Liver (tissue), 9 donors: Measurements from ENCODE around the gene PRXL2C. TPM values are rescaled to one million over a fixed set of nuclear protein-coding genes. Genes with fewer than 3 reads are reported as not detected.
A peak's percentile ranks its signal among the peaks of the same experiment; 100 is the strongest.

Source experiments
- DNase-seq: peaks from one replicate; pipeline ENCODE4 v3.0.0-alpha.2; 2017; ENCODE audit warnings: low spot score
- H3K27ac ChIP-seq, 2 donors: one replicate each; pipeline ENCODE4 v1.7.0; 2013; ENCODE audit warnings: inconsistent platforms in 2 of 2, low read length in 2 of 2, control low read depth in 1 of 2, low read depth in 1 of 2, mild to moderate bottlenecking in 1 of 2
- H3K27me3 ChIP-seq, 4 donors: one replicate each; pipeline versions ENCODE4 v1.6.1 to v1.7.0; 2013; ENCODE audit warnings: low read length in 3 of 4, inconsistent platforms in 1 of 4, mild to moderate bottlenecking in 1 of 4, moderate library complexity in 1 of 4; ENCODE audit not compliant: control insufficient read depth in 4 of 4, insufficient read depth in 4 of 4
- H3K36me3 ChIP-seq, 4 donors: one replicate each; pipeline versions ENCODE4 v1.6.1 to v1.7.0; 2013; ENCODE audit warnings: low read length in 3 of 4, mild to moderate bottlenecking in 3 of 4, low read depth in 1 of 4, moderate library complexity in 1 of 4; ENCODE audit not compliant: control insufficient read depth in 4 of 4, insufficient read depth in 3 of 4
- H3K4me1 ChIP-seq, 4 donors: one replicate each; pipeline versions ENCODE4 v1.6.1 to v1.7.0; 2013; ENCODE audit warnings: low read length in 3 of 4, mild to moderate bottlenecking in 3 of 4, moderate library complexity in 1 of 4; ENCODE audit not compliant: control insufficient read depth in 4 of 4, insufficient read depth in 4 of 4
- H3K4me3 ChIP-seq, 3 donors: one replicate each; pipeline versions ENCODE4 v1.6.1 to v1.7.0; 2013; ENCODE audit warnings: low read length in 3 of 3, control low read depth in 1 of 3, low read depth in 1 of 3, mild to moderate bottlenecking in 1 of 3
- H3K9ac ChIP-seq, 2 donors: one replicate each; pipeline ENCODE4 v1.7.0; 2013; ENCODE audit warnings: low read length in 2 of 2, mild to moderate bottlenecking in 2 of 2, moderate library complexity in 2 of 2, control low read depth in 1 of 2, low read depth in 1 of 2
- H3K9me3 ChIP-seq, 4 donors: one replicate each; pipeline versions ENCODE4 v1.6.1 to v1.7.0; 2013; ENCODE audit warnings: low read length in 3 of 4; ENCODE audit not compliant: control insufficient read depth in 4 of 4
- CTCF ChIP-seq: fragments of 150-350 bp; IDR thresholded peaks from 2 replicates; pipeline ENCODE4 v1.5.1; 2017; ENCODE audit warnings: improper control_type of control experiment, low read depth, low read length; ENCODE audit not compliant: missing input control
- EGR1 ChIP-seq, 2 donors: IDR thresholded peaks; 2 replicates each; pipeline ENCODE4 v1.6.1; 2016 to 2018; ENCODE audit warnings: antibody characterized with exemption in 2 of 2, low read depth in 2 of 2
- FOXA1 ChIP-seq: IDR thresholded peaks from 2 replicates; pipeline ENCODE4 v1.6.1; 2016; ENCODE audit warnings: antibody characterized with exemption
- FOXA2 ChIP-seq: IDR thresholded peaks from 2 replicates; pipeline ENCODE4 v1.6.1; 2016; ENCODE audit warnings: antibody characterized with exemption
- GABPA ChIP-seq, 2 donors: IDR thresholded peaks in 1 of 2; conservative IDR thresholded peaks in 1 of 2; 2 replicates each; pipeline ENCODE4 v1.6.1; 2016; ENCODE audit warnings: antibody characterized with exemption in 2 of 2, mild to moderate bottlenecking in 1 of 2, moderate library complexity in 1 of 2
- HNF4A ChIP-seq, 2 donors: conservative IDR thresholded peaks; 2 replicates each; pipeline ENCODE4 v1.6.1; 2016; ENCODE audit warnings: antibody characterized with exemption in 2 of 2, mild to moderate bottlenecking in 2 of 2
- HNF4G ChIP-seq: IDR thresholded peaks from 2 replicates; pipeline ENCODE4 v1.6.1; 2016; ENCODE audit warnings: antibody characterized with exemption
- JUND ChIP-seq, 2 donors: IDR thresholded peaks; 2 replicates each; pipeline ENCODE4 v1.6.1; 2016; ENCODE audit warnings: antibody characterized with exemption in 2 of 2
- MAX ChIP-seq: IDR thresholded peaks from 2 replicates; pipeline ENCODE4 v1.6.1; 2016; ENCODE audit warnings: antibody characterized with exemption
- NR2F2 ChIP-seq: IDR thresholded peaks from 2 replicates; pipeline ENCODE4 v1.6.1; 2016; ENCODE audit warnings: antibody characterized with exemption
- RAD21 ChIP-seq, 2 donors: IDR thresholded peaks; 2 replicates each; pipeline ENCODE4 v1.6.1; 2016; ENCODE audit warnings: antibody characterized with exemption in 2 of 2, mild to moderate bottlenecking in 2 of 2
- RXRA ChIP-seq, 2 donors: IDR thresholded peaks; 2 replicates each; pipeline ENCODE4 v1.6.1; 2017 to 2018; ENCODE audit warnings: antibody characterized with exemption in 2 of 2, mild to moderate bottlenecking in 1 of 2
- SP1 ChIP-seq: IDR thresholded peaks from 2 replicates; pipeline ENCODE4 v1.6.1; 2018; ENCODE audit warnings: antibody characterized with exemption, mild to moderate bottlenecking
- TAF1 ChIP-seq: conservative IDR thresholded peaks from 2 replicates; pipeline ENCODE4 v1.6.1; 2016; ENCODE audit warnings: antibody characterized with exemption, mild to moderate bottlenecking
- YY1 ChIP-seq: IDR thresholded peaks from 2 replicates; pipeline ENCODE4 v1.6.1; 2016; ENCODE audit warnings: antibody characterized with exemption, mild to moderate bottlenecking
- WGBS: extraction: QIAGEN DNeasy Blood & Tissue Kit; methylation state at CpG from one replicate; pipeline ENCODE4 v1.1.7; 2013; 5-methylcytosine and 5-hydroxymethylcytosine counted together
- polyA plus RNA-seq, 2 donors: library from polyadenylated mRNA; stranded (reverse) in 1 of 2; unstranded in 1 of 2; fragments of 200-250 nt in 1 of 2; fragments of >200 nt in 1 of 2; fragmentation: Nextera tagmentation in 1 of 2; extraction: Ambion mirVana in 1 of 2; gene quantifications; one replicate each; pipeline versions ENCODE4 v1.2.1 to v1.2.3, GENCODE V29; 2013 to 2015
- total RNA-seq, 2 donors: library from RNA; depleted of rRNA; stranded (reverse); fragments of >200 nt; gene quantifications; one replicate each; pipeline ENCODE4 v1.2.3, GENCODE V29; 2014
- TF ChIP-seq, protein P1 (sequence below): IDR thresholded peaks from 2 replicates; pipeline ENCODE4 v1.6.1; 2016; ENCODE audit warnings: antibody characterized with exemption, mild to moderate bottlenecking
- TF ChIP-seq, protein P2 (sequence below): IDR thresholded peaks from 2 replicates; pipeline ENCODE4 v1.6.1; 2016; ENCODE audit warnings: antibody characterized with exemption
- TF ChIP-seq, protein P3 (sequence below): IDR thresholded peaks from 2 replicates; pipeline ENCODE4 v1.6.1; 2016; ENCODE audit warnings: antibody characterized with exemption
- donor health status: healthy.
- donor health status: healthy.
- donor health status: healthy.
- donor health status: healthy.
- donor health status: healthy.

PRXL2C gene
- total and polyA plus RNA-seq, 4 donors = 2.2 to 6.7 (median 4.1) TPM

DNA sequence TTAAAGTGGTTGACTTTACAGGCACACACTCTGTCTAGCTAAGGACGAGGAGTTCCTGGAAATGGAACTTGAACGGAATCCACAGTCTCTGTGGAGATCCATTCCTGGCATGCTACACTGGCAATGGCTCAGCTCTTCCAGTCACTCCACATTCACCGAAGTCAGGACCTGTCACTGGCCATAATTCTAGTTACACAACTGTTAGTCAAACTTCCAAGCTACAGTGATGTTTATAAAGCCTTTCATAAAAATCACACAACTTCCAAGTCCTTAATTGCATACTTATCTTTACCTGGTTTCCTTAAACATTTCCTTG is 51.2 kb downstream of the PRXL2C start:
- DNase-seq = no peak
- Histone ChIP-seq H3K4me3 (peak overlapping the region in 2 of 3 donors; percentile 4 to 19), H3K9me3 (no peaks in the 10 kb centered on the region), H3K27me3 (no peaks in the 10 kb centered on the region), H3K27ac (peak overlapping the region; percentile 85 to 91), H3K4me1 (peaks cover 0 to 19% (median 10%) of the 10 kb centered on the region in 4 donors), H3K9ac (peak overlapping the region in 1 of 2 donors; percentile 74), H3K36me3 (no peaks in the 10 kb centered on the region)
- TF ChIP-seq MAX (no peak), RXRA (IDR thresholded peaks at IDR 0.05) (peak; percentile 26 to 77), FOXA2 (no peak), EGR1 (IDR thresholded peaks at IDR 0.05; ENCODE audit: low read depth in 2 of 2) (no peak), YY1 (peak; percentile 82), JUND (IDR thresholded peaks at IDR 0.05) (peak in 1 of 2 donors; percentile 63), HNF4G (peak; percentile 36), CTCF (no peak), GABPA (IDR thresholded peaks at IDR 0.05 in 1 of 2, conservative IDR thresholded peaks at IDR 0.05 in 1 of 2) (no peak), HNF4A (conservative IDR thresholded peaks at IDR 0.05) (peak; percentile 73 to 83), SP1 (peak; percentile 51), FOXA1 (no peak), TAF1 (no peak), RAD21 (IDR thresholded peaks at IDR 0.05) (peak in 1 of 2 donors; percentile 35), NR2F2 (no peak)
- TF ChIP-seq, protein P1, sequence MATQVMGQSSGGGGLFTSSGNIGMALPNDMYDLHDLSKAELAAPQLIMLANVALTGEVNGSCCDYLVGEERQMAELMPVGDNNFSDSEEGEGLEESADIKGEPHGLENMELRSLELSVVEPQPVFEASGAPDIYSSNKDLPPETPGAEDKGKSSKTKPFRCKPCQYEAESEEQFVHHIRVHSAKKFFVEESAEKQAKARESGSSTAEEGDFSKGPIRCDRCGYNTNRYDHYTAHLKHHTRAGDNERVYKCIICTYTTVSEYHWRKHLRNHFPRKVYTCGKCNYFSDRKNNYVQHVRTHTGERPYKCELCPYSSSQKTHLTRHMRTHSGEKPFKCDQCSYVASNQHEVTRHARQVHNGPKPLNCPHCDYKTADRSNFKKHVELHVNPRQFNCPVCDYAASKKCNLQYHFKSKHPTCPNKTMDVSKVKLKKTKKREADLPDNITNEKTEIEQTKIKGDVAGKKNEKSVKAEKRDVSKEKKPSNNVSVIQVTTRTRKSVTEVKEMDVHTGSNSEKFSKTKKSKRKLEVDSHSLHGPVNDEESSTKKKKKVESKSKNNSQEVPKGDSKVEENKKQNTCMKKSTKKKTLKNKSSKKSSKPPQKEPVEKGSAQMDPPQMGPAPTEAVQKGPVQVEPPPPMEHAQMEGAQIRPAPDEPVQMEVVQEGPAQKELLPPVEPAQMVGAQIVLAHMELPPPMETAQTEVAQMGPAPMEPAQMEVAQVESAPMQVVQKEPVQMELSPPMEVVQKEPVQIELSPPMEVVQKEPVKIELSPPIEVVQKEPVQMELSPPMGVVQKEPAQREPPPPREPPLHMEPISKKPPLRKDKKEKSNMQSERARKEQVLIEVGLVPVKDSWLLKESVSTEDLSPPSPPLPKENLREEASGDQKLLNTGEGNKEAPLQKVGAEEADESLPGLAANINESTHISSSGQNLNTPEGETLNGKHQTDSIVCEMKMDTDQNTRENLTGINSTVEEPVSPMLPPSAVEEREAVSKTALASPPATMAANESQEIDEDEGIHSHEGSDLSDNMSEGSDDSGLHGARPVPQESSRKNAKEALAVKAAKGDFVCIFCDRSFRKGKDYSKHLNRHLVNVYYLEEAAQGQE = peak; percentile 48
- TF ChIP-seq, protein P2, sequence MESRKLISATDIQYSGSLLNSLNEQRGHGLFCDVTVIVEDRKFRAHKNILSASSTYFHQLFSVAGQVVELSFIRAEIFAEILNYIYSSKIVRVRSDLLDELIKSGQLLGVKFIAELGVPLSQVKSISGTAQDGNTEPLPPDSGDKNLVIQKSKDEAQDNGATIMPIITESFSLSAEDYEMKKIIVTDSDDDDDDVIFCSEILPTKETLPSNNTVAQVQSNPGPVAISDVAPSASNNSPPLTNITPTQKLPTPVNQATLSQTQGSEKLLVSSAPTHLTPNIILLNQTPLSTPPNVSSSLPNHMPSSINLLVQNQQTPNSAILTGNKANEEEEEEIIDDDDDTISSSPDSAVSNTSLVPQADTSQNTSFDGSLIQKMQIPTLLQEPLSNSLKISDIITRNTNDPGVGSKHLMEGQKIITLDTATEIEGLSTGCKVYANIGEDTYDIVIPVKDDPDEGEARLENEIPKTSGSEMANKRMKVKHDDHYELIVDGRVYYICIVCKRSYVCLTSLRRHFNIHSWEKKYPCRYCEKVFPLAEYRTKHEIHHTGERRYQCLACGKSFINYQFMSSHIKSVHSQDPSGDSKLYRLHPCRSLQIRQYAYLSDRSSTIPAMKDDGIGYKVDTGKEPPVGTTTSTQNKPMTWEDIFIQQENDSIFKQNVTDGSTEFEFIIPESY = peak; percentile 10
- TF ChIP-seq, protein P3, sequence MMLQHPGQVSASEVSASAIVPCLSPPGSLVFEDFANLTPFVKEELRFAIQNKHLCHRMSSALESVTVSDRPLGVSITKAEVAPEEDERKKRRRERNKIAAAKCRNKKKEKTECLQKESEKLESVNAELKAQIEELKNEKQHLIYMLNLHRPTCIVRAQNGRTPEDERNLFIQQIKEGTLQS = no peak
- 29% methylated on average over 3 of the region's 3 CpGs for WGBS
